ENCODE measurements around the gene VCP. TPM values are rescaled to one million over a fixed set of nuclear protein-coding genes. Genes with fewer than 3 reads are reported as not detected.

The VCP gene
- total RNA-seq, 1 donor from 2014 or later: 380 TPM

DNA sequence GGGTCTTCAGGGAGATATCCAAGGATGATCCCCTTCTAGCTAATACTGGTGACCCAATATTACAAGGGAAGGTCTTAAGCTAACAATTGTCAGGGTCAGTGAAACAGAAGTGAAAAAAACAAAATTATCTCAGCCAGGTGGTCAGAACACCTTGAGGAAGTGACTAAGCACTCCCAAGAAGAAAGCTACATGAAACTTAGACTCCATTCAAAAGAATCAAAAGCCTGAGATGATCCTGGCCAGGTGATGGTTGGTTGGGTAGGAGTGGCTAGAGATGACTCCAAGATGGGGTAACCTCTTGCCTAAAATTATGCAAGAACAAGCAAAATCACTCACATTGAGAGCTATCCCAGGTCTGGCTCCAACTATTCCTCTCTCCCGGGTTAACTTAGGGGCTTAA, 5.4 kb downstream of the VCP start:
- DNase-seq (ENCODE audit: extremely low read depth, low read depth, low spot score): no peak

DNA sequence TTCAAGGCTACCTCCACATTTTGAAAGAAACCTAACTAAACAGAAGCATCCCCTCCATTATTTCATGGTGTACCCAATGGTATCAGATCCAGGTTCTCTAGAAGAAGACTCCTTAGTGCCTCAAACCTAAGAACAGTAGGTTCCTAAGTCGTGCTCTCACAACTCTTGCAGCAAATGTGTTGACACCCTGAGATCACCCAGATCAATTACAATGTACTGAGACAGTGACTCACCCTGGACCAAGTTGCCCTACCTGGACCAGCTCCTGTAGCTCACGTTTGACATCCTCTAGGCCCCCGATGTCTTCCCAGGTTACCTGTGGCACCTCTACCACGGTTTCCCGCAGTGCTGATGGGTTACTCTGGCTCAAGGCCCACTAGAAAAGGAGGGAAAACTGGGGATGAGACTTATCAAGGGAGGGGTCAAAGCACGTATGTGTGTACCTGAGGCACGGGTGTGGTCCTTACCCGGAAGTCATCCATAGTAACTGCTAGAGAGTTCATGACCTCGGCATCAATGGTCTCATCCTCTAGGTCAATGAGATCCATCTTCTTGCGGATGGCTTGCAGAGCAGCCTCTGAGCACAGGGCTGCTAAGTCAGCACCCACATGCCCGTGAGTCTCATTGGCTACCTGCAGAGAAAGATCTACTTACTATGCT, 11.7 kb downstream of the VCP start:
- no peak for DNase-seq (ENCODE audit: extremely low read depth, low read depth, low spot score)

DNA sequence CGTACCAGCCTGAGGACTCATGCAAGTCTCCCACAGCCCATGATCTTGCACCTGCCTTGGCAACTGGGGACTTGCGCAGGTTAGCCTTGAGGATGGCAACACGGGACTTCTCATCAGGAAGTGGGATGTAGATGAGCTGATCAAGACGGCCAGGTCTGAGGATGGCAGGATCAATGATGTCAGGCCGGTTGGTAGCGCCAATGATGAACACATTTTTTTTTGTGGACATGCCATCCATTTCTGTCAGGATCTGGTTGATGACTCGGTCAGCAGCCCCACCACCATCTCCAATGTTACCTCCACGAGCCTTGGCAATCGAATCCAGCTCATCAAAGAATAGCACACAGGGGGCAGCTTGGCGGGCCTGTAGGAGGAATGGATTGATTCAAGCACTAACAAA, 13.0 kb downstream of the VCP start:
- no peak for DNase-seq (ENCODE audit: extremely low read depth, low read depth, low spot score)

DNA sequence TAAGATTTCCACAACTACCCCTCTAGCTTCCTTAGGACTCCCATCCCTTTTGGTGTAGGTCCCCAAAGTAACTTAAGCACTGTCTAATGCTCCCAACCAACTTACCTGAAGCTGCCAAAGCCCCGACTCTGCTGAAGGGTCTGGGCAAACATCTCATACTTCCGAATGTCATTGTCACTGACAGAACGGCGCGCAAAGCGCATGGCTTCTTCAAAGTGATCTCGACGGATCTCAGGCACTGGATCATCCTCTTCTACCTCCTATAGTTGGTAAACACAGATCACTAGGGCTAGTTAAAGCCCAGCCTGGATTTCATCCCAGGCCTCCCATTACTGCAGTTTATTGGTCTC, 15.2 kb downstream of the VCP start:
- no peak for DNase-seq (ENCODE audit: extremely low read depth, low read depth, low spot score)

DNA sequence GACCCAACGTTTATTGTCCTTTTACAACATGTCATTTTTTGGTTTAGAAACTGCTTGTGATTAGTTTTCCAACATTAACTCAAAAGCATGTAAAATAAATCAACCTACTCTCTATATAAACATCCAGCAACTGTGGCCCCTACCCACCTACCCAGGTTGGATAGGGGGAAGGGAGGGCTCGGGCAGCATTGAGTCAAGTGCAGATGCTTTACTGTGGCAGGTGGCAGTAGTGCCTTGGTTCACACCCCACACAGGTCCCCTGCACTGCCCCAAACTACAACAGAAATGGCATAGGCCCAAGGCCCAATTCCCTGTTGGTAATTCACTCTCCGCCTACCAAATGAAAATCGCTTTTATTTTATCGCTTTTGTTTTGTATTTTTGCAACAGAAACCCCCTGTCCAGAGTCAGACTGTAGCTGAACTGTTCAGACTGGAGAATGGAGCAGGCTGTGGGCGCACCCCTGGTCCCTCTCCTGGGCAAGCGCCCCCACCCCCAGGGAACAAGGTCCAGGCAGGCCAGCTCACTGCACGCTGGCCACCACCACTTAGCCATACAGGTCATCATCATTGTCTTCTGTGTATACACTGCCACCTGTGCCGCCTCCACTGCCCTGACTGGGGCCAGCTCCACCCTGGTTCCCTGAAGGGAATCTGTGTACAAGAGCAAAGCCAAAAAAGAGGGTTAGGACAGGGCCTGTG, 15.7 kb downstream of the VCP start:
- no peak for DNase-seq (ENCODE audit: extremely low read depth, low read depth, low spot score)

DNA sequence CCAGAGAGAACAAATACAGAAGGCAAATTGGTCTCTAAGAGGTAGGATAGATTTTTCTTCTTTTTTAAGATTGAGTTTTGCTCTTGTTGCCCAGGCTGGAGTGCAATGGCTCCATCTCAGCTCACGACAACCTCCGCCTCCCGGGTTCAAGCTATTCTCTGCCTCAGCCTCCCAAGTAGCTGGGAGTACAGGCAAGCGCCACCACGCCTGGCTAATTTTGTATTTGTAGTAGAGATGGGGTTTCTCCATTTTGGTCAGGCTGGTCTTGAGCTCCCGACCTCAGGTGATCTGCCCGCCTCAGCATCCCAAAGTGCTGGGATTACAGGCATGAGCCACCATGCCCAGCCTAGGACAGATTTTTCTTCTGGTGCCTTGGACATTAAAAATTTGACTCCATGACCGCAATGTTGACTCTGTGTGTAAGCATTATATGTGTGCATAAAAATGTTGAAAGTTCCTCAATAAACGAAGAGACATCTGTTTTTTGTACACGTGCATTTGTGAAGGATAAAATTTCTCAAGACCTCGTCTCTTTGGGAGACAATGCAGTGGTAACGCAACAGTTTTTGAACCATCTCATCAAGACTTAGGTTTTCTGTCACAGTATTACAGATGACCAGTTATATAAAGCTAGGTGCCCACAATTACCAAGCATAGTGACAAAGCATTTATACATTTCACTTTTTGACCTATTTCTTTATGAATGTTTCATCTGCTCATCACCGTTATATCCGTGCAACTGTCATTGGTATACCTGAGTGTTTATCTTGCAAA, 17.4 kb downstream of the VCP start:
- DNase-seq (ENCODE audit: extremely low read depth, low read depth, low spot score): no peak

DNA sequence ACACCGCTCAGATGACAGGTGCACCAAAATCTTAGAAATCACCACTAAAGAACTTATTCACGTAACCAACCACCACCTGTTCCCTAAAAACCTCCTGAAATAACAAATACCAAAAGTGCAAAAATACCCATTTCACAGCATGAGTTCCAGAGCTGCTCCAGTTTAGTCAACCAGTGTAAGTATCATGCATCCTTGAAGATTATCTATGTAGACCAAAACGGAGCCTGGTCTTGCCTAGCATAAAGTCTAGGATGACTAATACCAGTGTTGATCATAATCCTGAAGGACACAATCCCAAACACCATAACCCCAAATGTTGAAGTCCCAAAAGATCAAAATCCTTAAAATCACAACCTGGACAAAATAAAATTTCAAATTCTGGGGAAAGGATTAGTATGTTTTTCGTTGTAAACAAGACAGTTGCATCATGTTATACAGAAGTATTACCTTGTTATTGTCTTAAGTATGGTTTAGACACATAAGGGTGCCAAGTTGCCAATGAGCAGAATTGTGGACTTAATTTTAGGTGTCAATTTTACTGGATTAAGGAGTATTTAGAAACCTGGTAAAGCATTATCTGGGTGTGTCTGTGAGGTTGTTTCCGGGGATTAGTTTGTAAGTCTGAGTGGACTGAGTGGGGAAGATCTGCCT, 18.1 kb downstream of the VCP start:
- DNase-seq (ENCODE audit: extremely low read depth, low read depth, low spot score): no peak

DNA sequence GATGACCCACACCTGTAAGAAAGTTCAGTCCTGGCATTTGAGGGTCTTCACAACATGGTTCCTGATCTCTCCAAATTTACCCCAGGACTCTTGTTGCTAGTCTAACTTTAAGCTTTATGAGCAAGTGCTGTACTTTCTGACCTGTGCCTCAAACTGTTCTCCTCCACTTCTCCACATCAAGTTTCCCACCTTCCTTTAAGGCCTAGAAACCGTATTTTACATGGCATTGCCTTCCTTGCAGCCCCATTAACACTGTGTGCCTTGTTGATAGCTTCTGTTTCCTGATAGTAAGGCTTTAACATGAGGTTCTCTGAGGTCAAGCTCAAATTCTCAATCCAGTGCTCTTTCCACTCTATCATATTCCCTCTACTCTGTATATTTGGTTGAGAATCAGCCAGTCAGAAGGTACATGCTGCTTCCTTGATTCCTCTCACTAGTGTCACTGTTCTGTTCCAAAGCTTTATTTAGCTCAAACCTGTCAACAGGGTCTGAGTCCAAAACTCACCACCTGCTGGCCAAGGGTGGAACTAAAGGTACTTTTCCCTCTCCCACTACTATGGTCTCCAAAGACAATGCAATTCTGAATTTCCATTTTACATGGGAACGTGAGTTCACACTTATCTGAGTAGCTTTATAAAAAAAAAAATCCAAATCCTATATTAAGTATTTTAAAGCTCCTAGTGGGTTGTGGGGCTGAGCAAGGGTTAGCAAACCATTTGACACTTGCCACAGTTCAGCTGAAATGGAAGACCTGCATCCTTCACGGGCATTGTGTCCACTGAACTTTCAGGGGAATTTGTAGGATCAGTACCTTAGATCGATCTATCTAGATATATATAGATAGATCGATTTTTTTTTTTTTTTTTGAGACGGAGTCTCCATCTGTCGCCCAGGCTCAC, 21.1 kb downstream of the VCP start:
- no peak for DNase-seq (ENCODE audit: extremely low read depth, low read depth, low spot score)

DNA sequence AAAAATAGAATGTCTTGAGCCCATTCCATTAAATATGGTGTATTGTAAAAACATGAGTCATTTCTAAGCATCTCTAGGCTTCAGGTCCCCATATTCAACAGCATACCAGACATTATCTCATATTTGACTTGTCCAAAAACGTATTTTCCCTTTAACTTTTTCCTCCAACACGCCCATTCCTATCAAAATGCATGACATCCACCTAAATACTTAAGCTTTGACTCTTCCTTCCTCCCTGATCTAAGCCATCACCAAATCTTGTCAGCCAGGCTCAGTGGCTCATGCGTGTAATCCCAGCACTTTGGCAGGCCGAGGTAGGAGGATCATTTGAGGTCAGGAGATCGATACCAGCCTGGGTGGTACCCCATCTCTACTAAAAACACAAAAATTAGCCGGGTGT, 23.9 kb downstream of the VCP start:
- no peak for DNase-seq (ENCODE audit: extremely low read depth, low read depth, low spot score)

DNA sequence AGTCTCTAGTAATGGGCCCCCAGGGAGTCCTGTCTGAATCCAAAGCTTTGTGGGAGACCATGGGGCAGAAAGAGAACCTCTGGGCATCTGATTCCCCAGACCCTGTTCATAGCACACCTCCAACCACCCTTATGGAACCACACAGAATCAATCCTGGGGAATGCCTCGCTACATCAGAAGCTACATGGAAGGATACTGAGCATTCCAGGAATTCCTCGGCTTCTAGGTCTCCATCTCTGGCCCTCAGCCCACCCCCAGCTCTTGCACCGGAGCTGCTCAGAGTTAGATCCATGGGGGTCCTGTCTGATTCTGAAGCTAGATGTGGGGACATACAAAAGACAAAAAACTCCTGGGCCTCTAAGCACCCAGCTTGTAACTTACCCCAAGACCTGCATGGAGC, 28.4 kb downstream of the VCP start:
- DNase-seq (ENCODE audit: extremely low read depth, low read depth, low spot score): no peak

DNA sequence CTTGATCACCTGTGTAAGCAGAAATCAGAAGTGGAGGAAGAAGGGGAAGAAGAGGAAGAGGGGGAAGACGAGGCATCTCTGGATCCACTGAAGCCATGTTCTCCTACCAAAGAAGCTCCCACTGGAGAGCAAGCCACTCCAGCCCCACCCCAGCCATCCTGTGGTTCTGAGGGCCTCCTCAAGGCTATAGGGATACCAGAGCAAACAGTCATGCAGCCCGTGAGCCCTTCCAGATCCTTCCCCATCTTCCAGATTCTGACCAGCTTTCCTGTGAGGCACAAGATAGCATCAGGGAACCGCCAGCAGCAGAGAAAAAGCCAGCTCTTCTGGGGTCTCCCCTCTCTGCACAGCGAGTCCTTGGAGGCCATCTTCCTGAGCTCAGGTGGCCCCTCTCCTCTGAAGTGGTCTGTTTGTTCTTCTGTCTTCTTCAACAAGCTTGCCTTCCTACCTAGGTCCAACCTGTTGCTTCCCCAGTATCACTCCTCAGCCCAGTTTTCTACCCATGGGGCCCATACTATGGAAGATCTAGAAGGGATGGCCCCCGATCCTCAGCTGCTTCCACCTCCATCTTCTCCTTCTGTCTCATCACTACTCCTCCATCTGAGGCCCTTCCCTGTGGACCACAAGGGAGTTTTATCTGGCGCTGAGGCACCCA, 29.4 kb downstream of the VCP start:
- no peak for DNase-seq (ENCODE audit: extremely low read depth, low read depth, low spot score)

DNA sequence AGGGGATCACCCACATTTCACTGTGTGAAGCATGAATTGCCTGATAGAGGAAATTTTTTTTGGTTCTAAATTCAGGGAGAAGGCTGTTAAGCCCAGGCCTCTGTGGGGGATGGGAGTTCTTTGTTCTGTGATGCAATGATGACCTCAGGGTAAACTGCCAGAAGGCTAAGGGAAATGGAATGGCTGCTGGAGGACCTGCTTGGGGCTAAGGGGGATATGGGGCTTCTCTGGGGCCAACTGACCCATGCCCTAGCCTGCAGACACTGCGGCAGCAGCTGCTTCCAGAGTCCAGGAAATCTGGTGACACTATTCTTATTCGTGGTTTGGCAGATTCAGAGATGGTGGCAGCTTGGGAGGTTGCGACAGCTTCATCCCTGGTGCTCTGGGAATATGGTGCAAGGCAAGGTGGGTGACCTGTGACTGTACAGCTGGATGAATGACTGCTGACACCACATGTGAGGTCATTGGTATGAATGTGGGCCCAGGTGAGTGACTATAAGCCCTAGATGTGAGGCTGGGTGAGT, 30.3 kb downstream of the VCP start:
- DNase-seq (ENCODE audit: extremely low read depth, low read depth, low spot score): no peak

DNA sequence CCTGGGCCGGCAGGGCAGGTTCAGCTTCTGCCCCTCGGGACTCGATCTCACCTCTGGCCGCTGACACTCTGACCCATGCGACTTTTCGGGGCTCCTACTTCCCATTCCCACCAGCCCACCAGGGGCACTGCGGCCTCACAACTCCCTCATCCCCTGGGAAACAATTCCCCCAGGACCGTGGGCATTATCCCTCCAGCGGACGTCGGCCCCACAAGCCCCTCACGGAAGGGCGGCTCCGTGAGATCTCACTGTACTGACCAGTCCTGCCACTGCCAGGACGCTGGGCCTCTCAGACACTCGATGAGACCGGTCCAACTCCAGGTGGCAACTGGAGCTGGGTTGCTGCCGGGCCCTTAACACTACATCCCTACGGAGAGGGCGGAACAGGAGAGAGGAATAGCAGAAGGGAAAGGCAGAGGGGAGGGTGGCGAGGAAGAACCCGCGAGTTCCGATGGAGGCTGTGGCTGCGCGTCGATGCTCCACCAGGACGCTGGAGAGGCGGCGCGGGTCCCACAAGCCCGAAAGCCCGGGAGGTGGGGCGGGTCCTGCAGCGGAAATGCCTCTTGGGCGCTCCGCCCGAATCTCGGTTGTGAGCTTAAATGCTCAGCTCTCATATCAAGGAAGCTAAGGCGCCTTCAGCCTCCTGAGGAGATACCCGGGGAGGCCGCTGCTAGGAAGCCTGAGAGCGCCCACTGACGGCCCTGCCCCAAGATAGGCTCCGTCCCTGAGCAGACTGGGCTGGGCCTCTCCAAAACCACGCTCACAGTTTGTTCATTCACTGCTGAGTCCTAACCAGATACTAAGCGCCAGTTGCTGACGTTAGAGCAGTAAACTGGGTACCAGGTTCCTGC, 36.3 kb downstream of the VCP start:
- DNase-seq (ENCODE audit: extremely low read depth, low read depth, low spot score): no peak

DNA sequence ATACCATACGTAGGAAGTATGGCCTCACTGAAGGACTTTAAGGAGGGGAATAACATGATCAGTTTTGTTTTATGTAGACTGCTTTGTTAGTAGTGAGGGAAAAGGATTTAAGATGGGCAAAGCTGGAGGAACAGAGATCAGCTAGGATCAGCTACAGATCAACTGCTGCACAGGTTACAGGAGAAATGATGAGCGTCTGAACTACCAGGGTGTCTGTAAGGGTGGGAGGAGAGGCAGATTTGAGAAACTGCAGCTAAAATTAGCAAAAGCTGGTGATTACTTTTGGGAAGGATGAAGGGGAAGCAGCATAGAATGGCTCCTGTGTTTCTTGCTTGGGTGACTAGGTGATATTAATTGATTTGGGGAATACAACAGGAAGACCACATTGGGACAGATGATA, 39.3 kb downstream of the VCP start:
- no peak for DNase-seq (ENCODE audit: extremely low read depth, low read depth, low spot score)

DNA sequence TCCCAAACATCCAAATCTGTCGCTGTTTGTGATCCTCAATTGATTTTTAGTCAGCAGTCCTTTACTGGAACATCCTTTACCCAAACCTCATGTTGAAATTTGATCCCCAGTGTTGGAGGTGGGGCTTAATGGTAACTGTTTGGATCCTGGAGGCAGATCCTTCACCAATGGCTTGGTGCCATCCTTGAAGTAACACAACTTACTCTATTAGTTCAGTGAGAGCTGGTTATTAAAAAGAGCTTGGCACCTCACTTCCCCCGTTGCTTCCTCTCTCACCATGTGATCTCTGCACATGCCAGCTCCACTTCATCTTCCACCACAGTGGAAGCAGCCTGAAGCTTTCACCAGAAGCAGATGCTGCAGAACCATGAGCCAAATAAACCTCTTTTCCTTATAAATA, 42.6 kb downstream of the VCP start:
- no peak for DNase-seq (ENCODE audit: extremely low read depth, low read depth, low spot score)

DNA sequence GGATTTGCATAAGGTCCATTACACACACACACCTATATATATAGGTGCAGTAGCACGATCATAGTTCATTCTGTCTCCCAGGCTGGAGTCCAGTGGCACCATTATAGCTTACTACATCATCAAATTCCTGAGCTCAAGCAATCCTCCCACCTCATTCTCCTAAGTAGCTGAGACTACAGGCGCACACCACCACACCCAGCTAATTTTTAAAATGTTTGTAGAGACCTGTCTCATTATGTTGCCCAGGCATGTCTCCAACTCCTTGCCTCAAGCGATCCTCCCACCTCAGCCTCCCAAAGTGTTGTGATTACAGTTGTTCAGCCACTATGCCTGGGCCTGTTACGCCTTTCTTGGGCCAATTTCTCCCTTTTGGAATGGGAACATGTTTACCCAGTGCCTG, 43.2 kb downstream of the VCP start:
- DNase-seq (ENCODE audit: extremely low read depth, low read depth, low spot score): no peak

DNA sequence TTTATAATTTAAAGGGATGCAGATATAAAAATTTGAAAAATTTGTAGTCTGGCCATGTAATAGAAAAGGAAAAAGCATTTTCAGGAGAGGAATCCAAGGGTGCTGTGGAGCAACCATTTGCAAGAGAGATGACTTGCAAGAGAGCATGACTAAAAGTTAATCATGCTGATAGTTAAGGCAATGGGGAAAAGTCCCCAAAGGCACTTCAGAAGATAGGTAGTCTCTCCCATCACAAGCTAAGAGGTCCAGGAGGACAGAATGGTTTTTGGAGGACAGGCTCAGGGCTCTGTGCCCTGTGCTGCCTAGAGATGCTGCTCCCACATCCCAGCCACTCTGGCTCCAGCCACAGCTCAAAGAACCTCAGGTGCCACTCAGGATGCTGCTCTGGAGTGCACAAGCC, 44.1 kb downstream of the VCP start:
- DNase-seq (ENCODE audit: extremely low read depth, low read depth, low spot score): no peak

DNA sequence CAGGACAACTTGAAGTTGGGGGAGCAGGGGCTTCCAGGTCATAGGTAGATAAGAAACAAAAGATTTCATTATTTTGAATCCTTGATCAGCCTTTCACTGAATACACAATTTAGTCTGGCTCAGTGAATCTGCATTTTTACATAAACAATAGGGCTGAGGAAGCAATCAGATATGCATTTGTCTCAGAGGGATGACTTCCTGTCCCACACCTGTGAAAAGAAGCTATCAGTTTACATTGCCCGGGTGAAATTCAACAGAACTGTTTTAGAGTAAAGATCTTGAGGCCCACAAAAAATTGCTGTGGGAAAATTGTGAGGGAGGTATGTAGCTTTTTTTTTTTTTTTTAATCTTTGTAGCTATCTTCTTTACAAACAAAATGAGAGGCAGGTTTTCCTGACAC, 44.6 kb downstream of the VCP start:
- DNase-seq (ENCODE audit: extremely low read depth, low read depth, low spot score): no peak

DNA sequence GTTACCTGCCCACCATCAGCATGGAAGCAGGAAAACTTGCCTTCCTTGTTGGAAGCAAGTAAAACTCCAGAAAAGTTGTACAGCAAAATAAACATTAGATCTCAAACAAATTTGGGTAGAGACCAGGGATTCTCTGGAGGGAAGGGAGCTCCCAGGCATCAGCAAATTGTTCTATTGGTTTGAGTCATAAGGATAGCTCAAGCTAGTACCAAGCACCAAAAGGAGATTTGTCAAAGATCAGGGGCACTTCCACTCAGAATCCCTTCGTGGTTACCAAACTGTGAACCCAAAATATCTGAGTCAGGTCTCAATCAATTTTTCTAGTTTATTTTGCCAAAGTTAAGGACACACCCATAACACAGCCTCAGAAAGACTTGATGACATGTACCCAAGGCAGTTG, 45.1 kb downstream of the VCP start:
- no peak for DNase-seq (ENCODE audit: extremely low read depth, low read depth, low spot score)
